A549 (cell line): ENCODE results near the gene PANX2. TPM values are rescaled to one million over a fixed set of nuclear protein-coding genes. Genes with fewer than 3 reads are reported as not detected.

Source experiments
- ATAC-seq, 2 experiments: fragments of 200-7000 bp in 1 of 2; fragments of >200 bp in 1 of 2; cut with Nextera tagmentation in 1 of 2; cut with Tn5 transposase in 1 of 2; 3 replicates each; pipeline versions ENCODE4 v1.8.0 to v1.9.1; 2018 to 2020; ENCODE audit warnings: mild to moderate bottlenecking in 1 of 2, moderate library complexity in 1 of 2
- CTCF ChIA-PET: fragments of 300-600 bp; sonication (Branson Sonifier 250); formaldehyde crosslinking; extraction: SDS; loops from one replicate; lab custom pipeline; 2021; ENCODE audit warnings: antibody characterized with exemption, inconsistent platforms; lab: Yijun Ruan, JAX
- POLR2A ChIA-PET: fragments of 350-600 bp; formaldehyde crosslinking; extraction: SDS; loops from one replicate; lab custom pipeline; 2021; ENCODE audit warnings: antibody characterized with exemption, inconsistent platforms; lab: Yijun Ruan, JAX
- DNase-seq, 2 experiments: peaks; one replicate each; pipeline versions ENCODE4 v3.0.0 to v3.0.0-alpha.2; 2011 to 2016; ENCODE audit warnings: low read depth in 1 of 2, low spot score in 1 of 2
- FAIRE-seq: peaks from 2 replicates; lab custom pipeline; 2011; peaks lifted over from hg19 to GRCh38; lab: Jason Lieb, UNC
- H3K27ac ChIP-seq, 2 experiments: fragments of >200 bp; sonication (Bioruptor Twin); formaldehyde crosslinking; 3 replicates each; pipeline ENCODE4 v1.5.1; 2016 to 2017
- H3K4me1 ChIP-seq: fragments of >200 bp; sonication (Bioruptor Twin); formaldehyde crosslinking; 3 replicates; pipeline ENCODE4 v1.6.1; 2016
- H3K4me2 ChIP-seq: fragments of >200 bp; sonication (Bioruptor Twin); formaldehyde crosslinking; 3 replicates; pipeline ENCODE4 v1.6.1; 2016
- H3K4me3 ChIP-seq: fragments of >200 bp; sonication (Bioruptor Twin); formaldehyde crosslinking; 3 replicates; pipeline ENCODE4 v1.5.1; 2016
- H3K9me3 ChIP-seq: fragments of >200 bp; sonication (Bioruptor Twin); formaldehyde crosslinking; 3 replicates; pipeline ENCODE4 v1.6.1; 2016
- CBX8 ChIP-seq: fragments of 200-600 bp; sonication (generic); IDR thresholded peaks from 2 replicates; pipeline ENCODE4 v1.6.1; 2016
- CEBPB ChIP-seq, 2 experiments: fragments of >200 bp in 1 of 2; sonication (Bioruptor Twin) in 1 of 2; formaldehyde crosslinking in 1 of 2; IDR thresholded peaks; 2 replicates each; pipeline ENCODE4 v1.6.1; 2012 to 2016
- CHD4 ChIP-seq: fragments of 200-600 bp; sonication (generic); IDR thresholded peaks from 2 replicates; pipeline ENCODE4 v1.6.1; 2016; ENCODE audit warnings: antibody characterized with exemption, mild to moderate bottlenecking, borderline replicate concordance
- EHF ChIP-seq: fragments of 250-450 bp; sonication (Bioruptor Pico); IDR thresholded peaks from 2 replicates; pipeline ENCODE4 v1.5.0; 2020; ENCODE audit warnings: mild to moderate bottlenecking
- ELK1 ChIP-seq: fragments of 150-350 bp; IDR thresholded peaks from 2 replicates; pipeline ENCODE4 v1.6.1; 2014; ENCODE audit warnings: low read depth, mild to moderate bottlenecking, low read length
- ESRRA ChIP-seq: fragments of 150-350 bp; IDR thresholded peaks from 2 replicates; pipeline ENCODE4 v1.6.1; 2014; ENCODE audit warnings: mild to moderate bottlenecking, low read length, borderline replicate concordance
- FOXS1 ChIP-seq: fragments of 250-450 bp; sonication (Bioruptor Pico); IDR thresholded peaks from 2 replicates; pipeline ENCODE4 v1.5.0; 2020; ENCODE audit warnings: mild to moderate bottlenecking, moderate library complexity
- GATA3 ChIP-seq: IDR thresholded peaks from 2 replicates; pipeline ENCODE4 v1.6.1; 2012; ENCODE audit warnings: borderline replicate concordance
- HEYL ChIP-seq: fragments of 250-450 bp; sonication (Bioruptor Pico); IDR thresholded peaks from 2 replicates; pipeline ENCODE4 v1.8.0; 2021; ENCODE audit warnings: mild to moderate bottlenecking, moderate library complexity
- HMGXB4 ChIP-seq: fragments of 250-450 bp; sonication (Bioruptor Pico); IDR thresholded peaks from 2 replicates; pipeline ENCODE4 v1.5.0; 2021; ENCODE audit warnings: mild to moderate bottlenecking, moderate library complexity, borderline replicate concordance
- HOXB13 ChIP-seq: fragments of 250-450 bp; sonication (Bioruptor Pico); IDR thresholded peaks from 2 replicates; pipeline ENCODE4 v1.5.0; 2020; ENCODE audit warnings: low read depth, mild to moderate bottlenecking, moderate library complexity
- JUN ChIP-seq, 2 experiments: fragments of >200 bp; sonication (Bioruptor Twin); formaldehyde crosslinking; IDR thresholded peaks; 2 replicates in 1 of 2; 3 replicates in 1 of 2; pipeline ENCODE4 v1.6.1; 2016 to 2017
- KDM1A ChIP-seq: fragments of 200-600 bp; sonication (generic); IDR thresholded peaks from 2 replicates; pipeline ENCODE4 v1.6.1; 2016; ENCODE audit warnings: low read depth, mild to moderate bottlenecking
- MAX ChIP-seq: IDR thresholded peaks from 2 replicates; pipeline ENCODE4 v1.6.1; 2012
- NFE2L2 ChIP-seq: fragments of 150-350 bp; conservative IDR thresholded peaks from 2 replicates; pipeline ENCODE4 v1.6.1; 2014; ENCODE audit warnings: low read length
- PBX3 ChIP-seq: IDR thresholded peaks from 2 replicates; pipeline ENCODE4 v1.6.1; 2012
- POLR2A ChIP-seq: IDR thresholded peaks from 2 replicates; pipeline ENCODE4 v1.6.1; 2012; ENCODE audit warnings: mild to moderate bottlenecking, low read length
- POLR2AphosphoS2 ChIP-seq: conservative IDR thresholded peaks from 2 replicates; pipeline ENCODE4 v1.6.1; 2012; ENCODE audit warnings: low read length, improper control_type of control experiment, inconsistent platforms
- RAD21 ChIP-seq, 2 experiments: fragments of >200 bp in 1 of 2; sonication (Bioruptor Twin) in 1 of 2; formaldehyde crosslinking in 1 of 2; IDR thresholded peaks in 1 of 2; conservative IDR thresholded peaks in 1 of 2; 2 replicates in 1 of 2; 3 replicates in 1 of 2; pipeline ENCODE4 v1.6.1; 2012 to 2018; ENCODE audit warnings: inconsistent platforms in 1 of 2
- REST ChIP-seq: fragments of 200-600 bp; sonication (generic); IDR thresholded peaks from 2 replicates; pipeline ENCODE4 v1.6.1; 2016; ENCODE audit warnings: antibody characterized with exemption, mild to moderate bottlenecking, moderate library complexity
- RFX5 ChIP-seq: fragments of 450-650 bp; IDR thresholded peaks from 2 replicates; pipeline ENCODE4 v1.7.1; 2014; ENCODE audit warnings: antibody characterized with exemption, mild to moderate bottlenecking, moderate library complexity
- RNF2 ChIP-seq: fragments of 200-600 bp; sonication (generic); IDR thresholded peaks from 2 replicates; pipeline ENCODE4 v1.6.1; 2016; ENCODE audit warnings: low read depth, mild to moderate bottlenecking, antibody characterized with exemption, moderate library complexity, borderline replicate concordance
- SMC3 ChIP-seq: fragments of >200 bp; sonication (Bioruptor Twin); formaldehyde crosslinking; IDR thresholded peaks from 3 replicates; pipeline ENCODE4 v1.6.1; 2018; ENCODE audit warnings: inconsistent platforms
- SREBF2 ChIP-seq: fragments of 450-650 bp; IDR thresholded peaks from 2 replicates; pipeline ENCODE4 v1.6.1; 2014; ENCODE audit warnings: mild to moderate bottlenecking, moderate library complexity
- TFCP2L1 ChIP-seq: fragments of 250-450 bp; sonication (Bioruptor Pico); IDR thresholded peaks from 2 replicates; pipeline ENCODE4 v1.5.0; 2021; ENCODE audit warnings: mild to moderate bottlenecking
- USF2 ChIP-seq: fragments of 450-650 bp; IDR thresholded peaks from 2 replicates; pipeline ENCODE4 v1.6.1; 2014; ENCODE audit warnings: antibody characterized with exemption
- ZFP36 ChIP-seq: fragments of 450-650 bp; IDR thresholded peaks from 2 replicates; pipeline ENCODE4 v1.6.1; 2014; ENCODE audit warnings: borderline replicate concordance; ENCODE audit not compliant: partially characterized antibody
- WGBS: methylation state at CpG from one replicate; pipeline ENCODE4 v1.1.6; 2017; ENCODE audit errors: missing lambda C conversion rate; 5-methylcytosine and 5-hydroxymethylcytosine counted together
- polyA plus RNA-seq, 4 experiments: library from polyadenylated mRNA; depleted of rRNA in 3 of 4; stranded (reverse); fragments of >200 nt; fragmentation: RNase III in 1 of 4; extraction: RNeasy Plus Mini Kit Qiagen cat#74134 plus additional on column Dnase treatment in 1 of 4; gene quantifications; 2 replicates in 3 of 4; 3 replicates in 1 of 4; pipeline ENCODE4 v1.2.3, GENCODE V29; 2011 to 2017

PANX2 gene
- polyA plus RNA-seq, 2 of the 4 experiments (the other 2 are of a cell fraction) = 1.6 to 4.4 TPM

GRCh38 chr22:50189849-50190181 is 19.3 kb downstream of the PANX2 start (continued):
- no peak for TF ChIP-seq RNF2
- TF ChIP-seq, all 56 proteins: peak for 0

GRCh38 chr22:50190182-50190940 is 19.8 kb downstream of the PANX2 start:
- ChIA-PET CTCF (interaction anchor here (0.7 to 3.3 kb wide), 8 partner anchors 9 to 134 kb away, joined by 3 to 15 read pairs (median 4); no protein-coding TSS in a partner anchor), POLR2A (interaction anchor here (0.9 kb wide), 1 partner anchor 335 kb away, joined by 3 read pairs; the partner anchor contains the start of gene SCO2)
- ATAC-seq (peak; percentile 76 to 83), FAIRE-seq (no peak), DNase-seq (peak; percentile 68 to 74)
- Histone ChIP-seq H3K27ac (peak overlapping the region; percentile 79 to 93), H3K4me2 (peak overlapping the region; percentile 94), H3K9me3 (no peaks in the 10 kb centered on the region), H3K4me1 (peaks cover 25% of the 10 kb centered on the region), H3K4me3 (peak overlapping the region; percentile 56)
- no CpG with 5 or more reads among the region's 43 CpGs for WGBS
- TF ChIP-seq CEBPB (IDR thresholded peaks at IDR 0.05) (no peak), SMC3 (0 out of 3 replicates have a peak, but pooled peaks have one; percentile 13), PBX3 (peak; percentile 49; the same call in 1 of the 2 replicates), HOXB13 (CRISPR knock-in tag) (no peak), MAX (peak; percentile 51; the same call in 1 of the 2 replicates), HEYL (CRISPR knock-in tag) (no peak), CBX8 (no peak), KDM1A (no peak), NFE2L2 (no peak), USF2 (no peak), POLR2A (peak; percentile 31; the same call in 1 of the 2 replicates), TFCP2L1 (CRISPR knock-in tag) (no peak), SREBF2 (no peak), RAD21 (conservative IDR thresholded peaks at IDR 0.05 in 1 of 2, IDR thresholded peaks at IDR 0.05 in 1 of 2) (no peak), ELK1 (no peak), ZFP36 (no peak), ESRRA (no peak), REST (no peak), JUN (IDR thresholded peaks at IDR 0.05) (peak in 1 of 2 experiments; percentile 45; a peak in 1 of 5 replicates), EHF (no peak), RFX5 (no peak), CHD4 (no peak), HMGXB4 (no peak), FOXS1 (CRISPR knock-in tag) (no peak), GATA3 (no peak), POLR2AphosphoS2 (no peak)
